Measurements from ENCODE around the gene SPOPL. TPM values are rescaled to one million over a fixed set of nuclear protein-coding genes. Genes with fewer than 3 reads are reported as not detected.

Gene SPOPL
- total RNA-seq, 1 experiment from 2014 or later, result 13.6 TPM

- Histone ChIP-seq H2BK5ac (ENCODE audit: insufficient read length, low read length) (no peak overlapping the region), H3K27ac (ENCODE audit: insufficient read length, low read depth, low read length) (no peak overlapping the region), H3K4me1 (ENCODE audit: insufficient read depth, low read length) (no peaks in the 10 kb centered on the region), H3K79me1 (ENCODE audit: insufficient read depth, low read depth, low read length, poor library complexity, severe bottlenecking) (no peaks in the 10 kb centered on the region), H3K27me3 (ENCODE audit: insufficient read depth, low read length) (no peaks in the 10 kb centered on the region), H4K20me1 (ENCODE audit: control insufficient read depth, insufficient read depth, insufficient read length) (no peaks in the 10 kb centered on the region), H3K9ac (ENCODE audit: extremely low read depth, insufficient read length, low read length) (no peak overlapping the region), H2BK15ac (ENCODE audit: low read depth, low read length) (no peak overlapping the region), H3K18ac (ENCODE audit: insufficient read length, low read depth, low read length) (no peak overlapping the region), H4K91ac (ENCODE audit: insufficient read length, low read depth, low read length) (no peak overlapping the region), H4K8ac (replicated peaks; ENCODE audit: insufficient read length, low read depth, low read length) (no peak overlapping the region), H3K79me2 (ENCODE audit: insufficient read depth, low read length) (no peaks in the 10 kb centered on the region), H3K4ac (ENCODE audit: low read depth, low read length) (no peak overlapping the region), H4K5ac (ENCODE audit: insufficient read length, low read depth, low read length) (no peak overlapping the region), H2BK12ac (ENCODE audit: insufficient read length, low read depth, low read length) (no peak overlapping the region), H3K23me2 (ENCODE audit: insufficient read length, low read depth, low read length, poor library complexity, severe bottlenecking) (no peaks in the 10 kb centered on the region), H3K14ac (ENCODE audit: insufficient read depth, low read length) (no peak overlapping the region), H3K9me3 (ENCODE audit: control insufficient read depth, low read depth, low read length) (no peaks in the 10 kb centered on the region), H2BK20ac (ENCODE audit: low read depth, low read length, poor library complexity, severe bottlenecking) (no peak overlapping the region), H3K23ac (ENCODE audit: insufficient read length, low read depth, low read length) (no peak overlapping the region), H2BK120ac (ENCODE audit: low read depth, low read length, poor library complexity, severe bottlenecking) (no peak overlapping the region), H3K56ac (ENCODE audit: insufficient read length, low read depth, low read length) (no peak overlapping the region), H3T11ph (ENCODE audit: low read length) (no peak overlapping the region), H3K4me2 (ENCODE audit: insufficient read depth, insufficient read length, low read length) (no peak overlapping the region), H2AK5ac (ENCODE audit: insufficient read length, low read length) (no peak overlapping the region), H2AFZ (ENCODE audit: low read length) (no peak overlapping the region)
- H3K27ac Mint-ChIP-seq, result no peak overlapping the region
- no peaks in the 10 kb centered on the region for H3K36me3 Mint-ChIP-seq (ENCODE audit: insufficient read depth in 1 of 3, low read depth in 3 of 3)
- DNase-seq, result no peak
- H3K27me3 Mint-ChIP-seq (ENCODE audit: low read depth), result no peaks in the 10 kb centered on the region; the same call in 1 of the 2 replicates
- H3K4me3 Mint-ChIP-seq, result no peak overlapping the region
- no peaks in the 10 kb centered on the region for H3K4me1 Mint-ChIP-seq
- no peak for TF ChIP-seq CTCF (conservative IDR thresholded peaks at IDR 0.05)
- no CpG with 5 or more reads among the region's 4 CpGs for WGBS (ENCODE audit: extremely low coverage, insufficient read length, low lambda C conversion rate)
- H3K9me3 Mint-ChIP-seq, result no peaks in the 10 kb centered on the region
Measured at GRCh38 chr2:138609446-138609845, 107.9 kb downstream of the SPOPL start.
